ENCODE measurements around the gene PKDCC. TPM values are rescaled to one million over a fixed set of nuclear protein-coding genes. Genes with fewer than 3 reads are reported as not detected.
A peak's percentile ranks its signal among the peaks of the same experiment; 100 is the strongest.

Gene PKDCC
- total RNA-seq, 1 experiment from 2014 or later, result 14.8 TPM

DNA sequence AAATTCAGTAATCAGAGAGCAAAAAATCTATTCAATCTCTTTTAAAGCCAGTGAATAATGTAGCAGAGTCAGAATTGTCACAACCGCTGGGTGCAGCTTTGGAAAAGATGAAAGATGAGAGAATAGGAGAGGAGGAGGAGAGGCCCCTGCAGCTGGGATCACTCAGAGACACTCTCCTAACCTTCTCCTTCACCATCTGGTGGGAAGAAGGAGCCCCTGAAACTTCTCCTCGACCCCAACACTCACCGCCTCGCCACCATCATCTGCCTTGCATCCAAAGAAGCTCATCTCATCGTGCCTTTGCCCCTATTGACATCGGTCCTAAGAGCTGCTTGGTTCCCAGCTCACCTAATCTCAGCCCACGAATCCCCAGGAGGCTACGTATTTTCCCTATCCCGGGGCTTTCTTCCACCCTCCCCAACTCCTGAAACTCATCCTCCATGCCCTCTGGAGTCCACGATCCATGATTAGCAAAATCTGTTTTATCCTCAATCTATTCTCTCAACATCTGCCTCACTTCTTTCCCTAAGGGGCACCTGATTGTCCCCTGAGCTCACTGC lies 58.5 kb downstream of the PKDCC start:
- H3K4me1 ChIP-seq (ENCODE audit: control insufficient read depth, insufficient read depth, low read length), result peaks cover 37% of the 10 kb centered on the region
- ChIA-PET POLR2A (no interaction called here), CTCF (interaction anchor here (0.6 kb wide), 1 partner anchor 247 kb away, joined by 3 read pairs; no protein-coding TSS in a partner anchor)
- H3K27me3 ChIP-seq (ENCODE audit: control insufficient read depth, insufficient read depth, low read length), result no peaks in the 10 kb centered on the region
- BruUV-seq (replicated peaks), result no TSS peak
- no peak for ATAC-seq
- no peak overlapping the region for H3K4me3 ChIP-seq (ENCODE audit: low read depth in 2 of 2, low read length in 2 of 2)
- DNase-seq (ENCODE audit: low read depth, low spot score), result no peak
- in situ Hi-C loops (cut with HindIII; ENCODE audit: low pct_unique_long_range_greater_than_20kb, low sequenced_read_pairs), result no loop called here
- H3K27ac ChIP-seq (ENCODE audit: low read length), result peak overlapping the region; percentile 44
- intact Hi-C loops (cut with micrococcal nuclease; ENCODE audit: unreplicated experiment), result no loop called here
- H3K9me3 ChIP-seq (ENCODE audit: control insufficient read depth, insufficient read depth, low read depth, low read length), result no peaks in the 10 kb centered on the region
- H3K36me3 ChIP-seq (ENCODE audit: control insufficient read depth, insufficient read depth, low read length), result no peaks in the 10 kb centered on the region
- TF ChIP-seq, protein P1, sequence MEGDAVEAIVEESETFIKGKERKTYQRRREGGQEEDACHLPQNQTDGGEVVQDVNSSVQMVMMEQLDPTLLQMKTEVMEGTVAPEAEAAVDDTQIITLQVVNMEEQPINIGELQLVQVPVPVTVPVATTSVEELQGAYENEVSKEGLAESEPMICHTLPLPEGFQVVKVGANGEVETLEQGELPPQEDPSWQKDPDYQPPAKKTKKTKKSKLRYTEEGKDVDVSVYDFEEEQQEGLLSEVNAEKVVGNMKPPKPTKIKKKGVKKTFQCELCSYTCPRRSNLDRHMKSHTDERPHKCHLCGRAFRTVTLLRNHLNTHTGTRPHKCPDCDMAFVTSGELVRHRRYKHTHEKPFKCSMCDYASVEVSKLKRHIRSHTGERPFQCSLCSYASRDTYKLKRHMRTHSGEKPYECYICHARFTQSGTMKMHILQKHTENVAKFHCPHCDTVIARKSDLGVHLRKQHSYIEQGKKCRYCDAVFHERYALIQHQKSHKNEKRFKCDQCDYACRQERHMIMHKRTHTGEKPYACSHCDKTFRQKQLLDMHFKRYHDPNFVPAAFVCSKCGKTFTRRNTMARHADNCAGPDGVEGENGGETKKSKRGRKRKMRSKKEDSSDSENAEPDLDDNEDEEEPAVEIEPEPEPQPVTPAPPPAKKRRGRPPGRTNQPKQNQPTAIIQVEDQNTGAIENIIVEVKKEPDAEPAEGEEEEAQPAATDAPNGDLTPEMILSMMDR (IDR thresholded peaks at IDR 0.05), result no peak

DNA sequence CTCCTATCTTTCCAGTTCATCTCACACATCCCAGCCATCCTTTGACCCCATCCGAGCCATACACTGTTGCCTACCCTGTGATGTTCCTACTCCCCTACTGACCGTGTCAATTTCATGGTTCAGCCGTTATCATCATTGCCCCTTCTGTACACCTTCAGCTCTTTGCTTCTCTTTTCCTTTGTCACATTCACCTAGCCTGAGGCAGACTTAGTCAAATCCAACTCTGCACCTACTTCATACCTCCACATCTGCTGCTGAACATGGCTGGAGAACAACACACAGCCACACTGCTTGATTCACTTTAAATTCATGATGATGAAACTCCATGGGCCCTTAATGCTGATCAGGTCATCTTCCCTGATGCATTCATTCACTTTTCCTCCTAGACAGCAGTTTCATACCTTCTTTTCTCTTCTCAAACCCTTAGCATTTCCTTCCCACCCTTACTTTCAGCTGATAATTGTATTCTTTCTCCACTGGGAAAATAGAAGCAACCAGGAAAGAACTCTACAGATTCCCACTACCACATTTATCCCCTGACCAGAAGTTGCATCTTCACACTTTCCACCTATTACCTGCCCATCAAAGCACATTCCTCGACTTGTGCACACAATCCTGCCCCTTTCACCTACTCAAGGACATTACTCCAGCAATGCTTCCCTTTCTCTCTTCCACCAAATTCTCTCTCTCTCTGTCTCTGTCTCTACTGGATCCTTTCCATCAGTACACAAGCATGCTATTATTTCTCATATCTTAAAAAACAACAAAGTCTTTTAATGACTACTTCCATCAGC lies 59.6 kb downstream of the PKDCC start:
- in situ Hi-C loops (cut with HindIII; ENCODE audit: low pct_unique_long_range_greater_than_20kb, low sequenced_read_pairs), result no loop called here
- peaks cover 33% of the 10 kb centered on the region for H3K4me1 ChIP-seq (ENCODE audit: control insufficient read depth, insufficient read depth, low read length)
- no peak for ATAC-seq

More for the DNA sequence above, 59.6 kb downstream of the PKDCC start:
- DNase-seq (ENCODE audit: low read depth, low spot score), result no peak
- ChIA-PET CTCF (no interaction called here), POLR2A (no interaction called here)
- TF ChIP-seq, protein P1 (IDR thresholded peaks at IDR 0.05), result no peak
- TF ChIP-seq, protein P2, sequence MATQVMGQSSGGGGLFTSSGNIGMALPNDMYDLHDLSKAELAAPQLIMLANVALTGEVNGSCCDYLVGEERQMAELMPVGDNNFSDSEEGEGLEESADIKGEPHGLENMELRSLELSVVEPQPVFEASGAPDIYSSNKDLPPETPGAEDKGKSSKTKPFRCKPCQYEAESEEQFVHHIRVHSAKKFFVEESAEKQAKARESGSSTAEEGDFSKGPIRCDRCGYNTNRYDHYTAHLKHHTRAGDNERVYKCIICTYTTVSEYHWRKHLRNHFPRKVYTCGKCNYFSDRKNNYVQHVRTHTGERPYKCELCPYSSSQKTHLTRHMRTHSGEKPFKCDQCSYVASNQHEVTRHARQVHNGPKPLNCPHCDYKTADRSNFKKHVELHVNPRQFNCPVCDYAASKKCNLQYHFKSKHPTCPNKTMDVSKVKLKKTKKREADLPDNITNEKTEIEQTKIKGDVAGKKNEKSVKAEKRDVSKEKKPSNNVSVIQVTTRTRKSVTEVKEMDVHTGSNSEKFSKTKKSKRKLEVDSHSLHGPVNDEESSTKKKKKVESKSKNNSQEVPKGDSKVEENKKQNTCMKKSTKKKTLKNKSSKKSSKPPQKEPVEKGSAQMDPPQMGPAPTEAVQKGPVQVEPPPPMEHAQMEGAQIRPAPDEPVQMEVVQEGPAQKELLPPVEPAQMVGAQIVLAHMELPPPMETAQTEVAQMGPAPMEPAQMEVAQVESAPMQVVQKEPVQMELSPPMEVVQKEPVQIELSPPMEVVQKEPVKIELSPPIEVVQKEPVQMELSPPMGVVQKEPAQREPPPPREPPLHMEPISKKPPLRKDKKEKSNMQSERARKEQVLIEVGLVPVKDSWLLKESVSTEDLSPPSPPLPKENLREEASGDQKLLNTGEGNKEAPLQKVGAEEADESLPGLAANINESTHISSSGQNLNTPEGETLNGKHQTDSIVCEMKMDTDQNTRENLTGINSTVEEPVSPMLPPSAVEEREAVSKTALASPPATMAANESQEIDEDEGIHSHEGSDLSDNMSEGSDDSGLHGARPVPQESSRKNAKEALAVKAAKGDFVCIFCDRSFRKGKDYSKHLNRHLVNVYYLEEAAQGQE (IDR thresholded peaks at IDR 0.05; ENCODE audit: insufficient read depth in 1 of 2, low read depth in 2 of 2, low read length in 1 of 2), result no peak
- no peak for TF ChIP-seq POLR2AphosphoS5 (IDR thresholded peaks at IDR 0.05; ENCODE audit: low read depth, low read length)
- TF ChIP-seq TCF7L2 (IDR thresholded peaks at IDR 0.05; ENCODE audit: low read depth, low read length), result no peak
- TF ChIP-seq SIN3A (IDR thresholded peaks at IDR 0.05; ENCODE audit: borderline replicate concordance, insufficient read depth, low read depth, low read length), result no peak
- Histone ChIP-seq H3K4me3 (ENCODE audit: low read depth in 2 of 2, low read length in 2 of 2) (no peak overlapping the region), H3K36me3 (ENCODE audit: control insufficient read depth, insufficient read depth, low read length) (no peaks in the 10 kb centered on the region), H3K27me3 (ENCODE audit: control insufficient read depth, insufficient read depth, low read length) (no peaks in the 10 kb centered on the region), H3K27ac (ENCODE audit: low read length) (peak overlapping the region; percentile 8; the same call in 1 of the 2 replicates), H3K9me3 (ENCODE audit: control insufficient read depth, insufficient read depth, low read depth, low read length) (no peaks in the 10 kb centered on the region)
- intact Hi-C loops (cut with micrococcal nuclease; ENCODE audit: unreplicated experiment), result no loop called here
- BruUV-seq (replicated peaks), result no TSS peak

Other genes with a start within 250 kb of the PKDCC start
- 107 TPM for gene EML4, start 121.3 kb downstream of the PKDCC start, total RNA-seq (2021; ENCODE audit: unreplicated experiment)

All from Panc1 (cell line).